Retina (tissue), 1 donor: Measurements from ENCODE around the gene PC.
A peak's percentile ranks its signal among the peaks of the same experiment; 100 is the strongest.

Source experiments
- DNase-seq: peaks from one replicate; pipeline ENCODE4 v3.0.0-alpha.2; 2016

PC gene

GRCh38 chr11:66950112-66950535, 8.1 kb downstream of the PC start:
- DNase-seq, result peak; percentile 16

- DNase-seq, result no peak
Observed at GRCh38 chr11:66938582-66939135, 19.5 kb downstream of the PC start.

GRCh38 chr11:66937193-66937733, 20.9 kb downstream of the PC start:
- DNase-seq, result no peak

- DNase-seq, result no peak
Observed at GRCh38 chr11:66936311-66936711, 21.9 kb downstream of the PC start.

GRCh38 chr11:66934950-66935779, 23.0 kb downstream of the PC start:
- DNase-seq, result no peak

GRCh38 chr11:66933531-66933930, 24.7 kb downstream of the PC start:
- DNase-seq, result no peak

GRCh38 chr11:66932543-66932942, 25.6 kb downstream of the PC start:
- DNase-seq, result no peak

- DNase-seq, result no peak
Observed at GRCh38 chr11:66929753-66930152, 28.4 kb downstream of the PC start.

GRCh38 chr11:66924272-66924671, 33.9 kb downstream of the PC start:
- DNase-seq, result no peak

GRCh38 chr11:66922551-66922950, 35.6 kb downstream of the PC start:
- DNase-seq, result no peak

GRCh38 chr11:66920978-66921784, 37.0 kb downstream of the PC start:
- no peak for DNase-seq

GRCh38 chr11:66919923-66920322, 38.3 kb downstream of the PC start:
- DNase-seq, result no peak

- DNase-seq, result no peak
Observed at GRCh38 chr11:66918741-66919140, 39.4 kb downstream of the PC start.

GRCh38 chr11:66915866-66916265, 42.3 kb downstream of the PC start:
- DNase-seq, result no peak

- DNase-seq, result peak; percentile 40
Observed at GRCh38 chr11:66915046-66915832, 42.9 kb downstream of the PC start.

- no peak for DNase-seq
Observed at GRCh38 chr11:66914505-66914904, 43.7 kb downstream of the PC start.

- DNase-seq, result peak; percentile 64
Observed at GRCh38 chr11:66912911-66913310, 45.3 kb downstream of the PC start.

- DNase-seq, result peak; percentile 12
Observed at GRCh38 chr11:66912361-66912760, 45.8 kb downstream of the PC start.

- DNase-seq, result no peak
Observed at GRCh38 chr11:66910669-66911068, 47.5 kb downstream of the PC start.

GRCh38 chr11:66910016-66910415, 48.2 kb downstream of the PC start:
- DNase-seq, result no peak

GRCh38 chr11:66909181-66909580, 49.0 kb downstream of the PC start:
- no peak for DNase-seq

GRCh38 chr11:66907751-66908630, 50.2 kb downstream of the PC start:
- no peak for DNase-seq
